Measurements from ENCODE around the gene TSPYL4. TPM values are rescaled to one million over a fixed set of nuclear protein-coding genes. Genes with fewer than 3 reads are reported as not detected.

Gene TSPYL4
- total RNA-seq, 1 donor from 2014 or later: 27.6 TPM

DNA sequence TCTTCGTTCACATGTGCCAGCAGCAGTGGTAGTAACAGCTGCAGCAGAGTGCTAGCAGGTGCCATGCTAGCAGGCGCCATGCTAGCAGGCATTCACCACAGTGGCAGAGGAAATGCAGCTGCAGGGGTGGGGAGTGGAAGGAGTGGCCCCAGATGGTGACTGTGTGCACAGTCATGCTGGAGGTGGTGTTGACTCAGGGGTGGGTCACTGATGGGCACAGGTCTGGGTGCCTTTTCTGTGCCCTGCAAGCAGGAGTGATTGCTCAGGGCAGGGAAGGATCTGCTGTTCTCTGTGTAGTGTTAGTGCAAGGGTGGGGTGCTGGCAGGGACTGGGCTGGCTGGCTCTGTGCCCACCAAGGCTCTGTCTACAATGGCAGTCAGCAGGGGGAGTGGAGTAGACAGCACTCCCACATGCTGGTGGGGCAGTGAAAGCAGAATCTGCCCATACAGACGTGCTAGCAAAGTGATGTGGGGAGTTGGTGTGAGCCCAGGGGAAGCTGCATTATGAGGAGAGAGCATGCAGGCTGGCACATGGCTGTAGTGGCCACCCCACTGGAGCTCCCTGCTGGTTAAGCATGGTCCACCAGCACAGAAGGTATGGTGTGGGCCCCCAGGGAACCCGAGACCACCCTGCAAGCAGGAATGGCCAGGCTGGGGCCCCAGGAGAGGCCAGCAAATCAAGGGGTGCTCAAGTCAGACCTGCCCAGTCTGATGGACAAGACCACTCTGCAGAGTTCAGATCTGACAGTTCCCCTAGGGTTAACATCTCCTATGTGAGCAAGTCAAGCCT is 11.4 kb upstream of the TSPYL4 start:
- no peak overlapping the region for H3K27ac Mint-ChIP-seq (ENCODE audit: unreplicated experiment)
- no peaks in the 10 kb centered on the region for H3K27me3 Mint-ChIP-seq (ENCODE audit: low read depth)
- H3K4me3 Mint-ChIP-seq (ENCODE audit: unreplicated experiment): no peak overlapping the region
- H3K4me1 Mint-ChIP-seq (ENCODE audit: low read depth): peaks cover 10% of the 10 kb centered on the region
- TF ChIP-seq, protein P1, sequence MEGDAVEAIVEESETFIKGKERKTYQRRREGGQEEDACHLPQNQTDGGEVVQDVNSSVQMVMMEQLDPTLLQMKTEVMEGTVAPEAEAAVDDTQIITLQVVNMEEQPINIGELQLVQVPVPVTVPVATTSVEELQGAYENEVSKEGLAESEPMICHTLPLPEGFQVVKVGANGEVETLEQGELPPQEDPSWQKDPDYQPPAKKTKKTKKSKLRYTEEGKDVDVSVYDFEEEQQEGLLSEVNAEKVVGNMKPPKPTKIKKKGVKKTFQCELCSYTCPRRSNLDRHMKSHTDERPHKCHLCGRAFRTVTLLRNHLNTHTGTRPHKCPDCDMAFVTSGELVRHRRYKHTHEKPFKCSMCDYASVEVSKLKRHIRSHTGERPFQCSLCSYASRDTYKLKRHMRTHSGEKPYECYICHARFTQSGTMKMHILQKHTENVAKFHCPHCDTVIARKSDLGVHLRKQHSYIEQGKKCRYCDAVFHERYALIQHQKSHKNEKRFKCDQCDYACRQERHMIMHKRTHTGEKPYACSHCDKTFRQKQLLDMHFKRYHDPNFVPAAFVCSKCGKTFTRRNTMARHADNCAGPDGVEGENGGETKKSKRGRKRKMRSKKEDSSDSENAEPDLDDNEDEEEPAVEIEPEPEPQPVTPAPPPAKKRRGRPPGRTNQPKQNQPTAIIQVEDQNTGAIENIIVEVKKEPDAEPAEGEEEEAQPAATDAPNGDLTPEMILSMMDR (IDR thresholded peaks at IDR 0.05): no peak
- H3K9me3 Mint-ChIP-seq (ENCODE audit: low read depth): peaks cover 21% of the 10 kb centered on the region
- DNase-seq (ENCODE audit: low spot score): no peak
- H3K36me3 Mint-ChIP-seq (ENCODE audit: low read depth): peaks cover 16% of the 10 kb centered on the region

DNA sequence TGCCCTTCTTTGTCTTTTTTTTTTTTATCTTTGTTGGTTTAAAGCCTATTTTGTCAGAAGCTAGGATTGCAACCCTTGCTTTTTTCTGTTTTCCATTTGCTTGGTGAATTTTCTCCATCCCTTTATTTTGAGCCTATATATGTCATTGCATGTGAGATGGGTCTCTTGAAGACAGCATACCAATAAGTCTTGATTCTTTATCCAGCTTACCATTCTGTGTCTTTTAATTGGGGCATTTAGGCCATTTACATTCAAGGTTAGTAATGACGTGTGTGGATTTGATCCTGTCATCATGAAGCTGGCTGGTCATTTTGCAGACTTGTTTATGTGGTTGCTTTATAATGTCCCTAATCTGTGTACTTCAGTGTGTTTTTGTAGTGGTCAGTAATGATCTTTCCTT is 9.5 kb upstream of the TSPYL4 start:
- Mint-ChIP-seq H3K9me3 (ENCODE audit: low read depth) (peaks cover 21% of the 10 kb centered on the region), H3K36me3 (ENCODE audit: low read depth) (peaks cover 17% of the 10 kb centered on the region), H3K4me3 (ENCODE audit: unreplicated experiment) (no peak overlapping the region), H3K4me1 (ENCODE audit: low read depth) (peaks cover 4% of the 10 kb centered on the region), H3K27me3 (ENCODE audit: low read depth) (no peaks in the 10 kb centered on the region), H3K27ac (ENCODE audit: unreplicated experiment) (no peak overlapping the region)
- TF ChIP-seq, protein P1 (IDR thresholded peaks at IDR 0.05): no peak
- no peak for DNase-seq (ENCODE audit: low spot score)

DNA sequence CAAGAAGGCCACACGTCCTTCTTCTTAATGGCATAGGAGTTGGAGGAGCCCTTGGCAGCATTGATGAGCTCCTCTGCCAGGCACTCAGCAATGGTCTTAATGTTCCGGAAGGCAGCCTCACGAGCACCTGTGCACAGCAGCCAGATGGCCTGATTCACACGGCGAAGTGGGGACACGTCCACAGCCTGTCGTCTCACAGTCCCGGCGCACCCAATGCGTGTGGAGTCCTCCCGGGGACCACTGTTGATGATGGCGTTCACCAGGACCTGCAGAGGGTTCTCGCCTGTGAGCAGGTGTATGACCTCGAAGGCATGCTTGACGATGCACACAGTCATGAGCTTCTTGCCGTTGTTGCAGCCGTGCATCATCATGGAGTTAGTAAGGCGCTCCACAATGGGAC is 4.6 kb upstream of the TSPYL4 start:
- H3K27ac Mint-ChIP-seq (ENCODE audit: unreplicated experiment): no peak overlapping the region
- DNase-seq (ENCODE audit: low spot score): no peak
- H3K9me3 Mint-ChIP-seq (ENCODE audit: low read depth): peaks cover 12% of the 10 kb centered on the region
- H3K4me3 Mint-ChIP-seq (ENCODE audit: unreplicated experiment): no peak overlapping the region
- no peaks in the 10 kb centered on the region for H3K27me3 Mint-ChIP-seq (ENCODE audit: low read depth)
- H3K36me3 Mint-ChIP-seq (ENCODE audit: low read depth): peaks cover 13% of the 10 kb centered on the region
- TF ChIP-seq, protein P1 (IDR thresholded peaks at IDR 0.05): no peak
- H3K4me1 Mint-ChIP-seq (ENCODE audit: low read depth): no peaks in the 10 kb centered on the region

DNA sequence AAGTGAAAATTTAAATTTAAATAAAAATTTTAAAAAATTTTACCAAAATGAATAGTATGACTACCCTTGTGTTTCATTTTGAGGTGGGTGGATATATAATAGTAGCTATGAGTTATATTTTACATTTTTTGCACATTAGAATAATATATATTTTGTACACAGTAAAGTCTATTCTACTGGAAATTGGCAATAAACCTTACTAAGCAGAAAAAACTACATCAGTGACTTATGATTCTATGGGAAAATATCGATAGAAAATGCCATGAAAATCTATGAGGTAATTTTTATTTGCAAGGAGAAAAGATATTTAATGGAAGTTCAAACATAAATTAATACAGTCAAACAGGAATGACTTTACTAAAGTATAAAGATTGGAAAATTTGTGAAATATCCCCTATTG is 2.8 kb upstream of the TSPYL4 start:
- Mint-ChIP-seq H3K27ac (ENCODE audit: unreplicated experiment) (no peak overlapping the region), H3K36me3 (ENCODE audit: low read depth) (peaks cover 7% of the 10 kb centered on the region), H3K9me3 (ENCODE audit: low read depth) (no peaks in the 10 kb centered on the region), H3K4me1 (ENCODE audit: low read depth) (no peaks in the 10 kb centered on the region), H3K27me3 (ENCODE audit: low read depth) (no peaks in the 10 kb centered on the region), H3K4me3 (ENCODE audit: unreplicated experiment) (no peak overlapping the region)
- DNase-seq (ENCODE audit: low spot score): no peak
- TF ChIP-seq, protein P1 (IDR thresholded peaks at IDR 0.05): no peak

DNA sequence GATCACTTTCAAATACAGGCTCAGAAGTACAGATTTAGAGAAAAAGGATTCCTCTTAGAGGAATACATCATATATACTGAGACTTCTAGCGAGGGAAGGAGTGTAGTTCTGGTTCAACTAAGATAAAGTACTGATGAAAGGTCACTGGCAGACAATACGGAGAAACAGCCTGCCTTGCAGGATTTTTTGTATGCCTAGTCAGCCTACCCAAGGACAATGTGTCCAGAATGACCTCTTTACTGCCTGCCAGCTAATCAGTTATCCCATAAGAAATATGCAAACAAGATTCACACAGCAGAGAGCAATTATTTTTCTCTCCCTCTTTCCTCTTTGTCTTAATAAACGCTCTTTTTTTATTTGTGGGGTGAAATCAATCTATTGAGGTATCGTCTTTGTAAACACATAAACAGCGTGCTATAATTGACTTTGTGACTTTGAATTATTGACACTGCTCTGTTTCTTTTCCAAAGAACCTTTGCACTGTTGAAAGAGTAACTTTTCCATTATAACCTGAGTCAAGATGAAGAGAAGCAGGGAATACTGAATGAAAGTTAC is 1.4 kb upstream of the TSPYL4 start:
- H3K4me1 Mint-ChIP-seq (ENCODE audit: low read depth): no peaks in the 10 kb centered on the region
- no peaks in the 10 kb centered on the region for H3K9me3 Mint-ChIP-seq (ENCODE audit: low read depth)
- H3K27ac Mint-ChIP-seq (ENCODE audit: unreplicated experiment): no peak overlapping the region
- H3K36me3 Mint-ChIP-seq (ENCODE audit: low read depth): peaks cover 3% of the 10 kb centered on the region
- no peaks in the 10 kb centered on the region for H3K27me3 Mint-ChIP-seq (ENCODE audit: low read depth)
- TF ChIP-seq, protein P1 (IDR thresholded peaks at IDR 0.05): no peak
- no peak for DNase-seq (ENCODE audit: low spot score)
- H3K4me3 Mint-ChIP-seq (ENCODE audit: unreplicated experiment): no peak overlapping the region
